Measurements from ENCODE around the gene SAMD10. TPM values are rescaled to one million over a fixed set of nuclear protein-coding genes. Genes with fewer than 3 reads are reported as not detected.

SAMD10 gene
- polyA plus RNA-seq, 4 donors = 4.2 to 12.7 (median 7.2) TPM

Other genes starting within 250 kb of the SAMD10 start
- 10 to 100 TPM in 1 of 4 donors, 1 to 10 TPM in 3; 4.0 to 14.9 (median 5.0) TPM for gene LIME1, start 243.0 kb downstream of the SAMD10 start, polyA plus RNA-seq (ENCODE audit: insufficient read length in 4 of 4)
- gene SLC2A4RG, start 239.9 kb downstream of the SAMD10 start, polyA plus RNA-seq (ENCODE audit: insufficient read length in 4 of 4) = 100 to 1,000 TPM in 1 of 4 donors, 10 to 100 TPM in 3; 65.3 to 134 (median 70.1) TPM
- 10 to 100 TPM; 16.1 to 23.2 (median 18.9) TPM for gene ZBTB46, start 148.4 kb downstream of the SAMD10 start, polyA plus RNA-seq (ENCODE audit: insufficient read length in 4 of 4)
- not detected for gene ABHD16B, start 118.1 kb downstream of the SAMD10 start, polyA plus RNA-seq (ENCODE audit: insufficient read length in 4 of 4)
- gene TPD52L2, start 114.4 kb downstream of the SAMD10 start, polyA plus RNA-seq (ENCODE audit: insufficient read length in 4 of 4) = 10 to 100 TPM; 78.5 to 99.6 (median 85.4) TPM
- 10 to 100 TPM; 23.1 to 32.3 (median 29.0) TPM for gene DNAJC5, start 84.5 kb downstream of the SAMD10 start, polyA plus RNA-seq (ENCODE audit: insufficient read length in 4 of 4)
- gene UCKL1, start 23.2 kb downstream of the SAMD10 start, polyA plus RNA-seq (ENCODE audit: insufficient read length in 4 of 4) = 10 to 100 TPM; 37.1 to 69.4 (median 43.9) TPM
- 10 to 100 TPM; 20.5 to 33.3 (median 27.9) TPM for gene ZNF512B, start 9.7 kb downstream of the SAMD10 start, polyA plus RNA-seq (ENCODE audit: insufficient read length in 4 of 4)
- 10 to 100 TPM; 60.4 to 89.4 (median 83.3) TPM for gene PRPF6, start 1.5 kb upstream of the SAMD10 start, polyA plus RNA-seq (ENCODE audit: insufficient read length in 4 of 4)
- gene C20orf204, start 56.5 kb upstream of the SAMD10 start, polyA plus RNA-seq (ENCODE audit: insufficient read length in 4 of 4) = 1 to 10 TPM in 1 of 4 donors, under 1 TPM in 3; 0.37 to 1.4 (median 0.77) TPM
- 10 to 100 TPM in 1 of 4 donors, 1 to 10 TPM in 3; 5.7 to 13.6 (median 8.1) TPM for gene SOX18, start 70.0 kb upstream of the SAMD10 start, polyA plus RNA-seq (ENCODE audit: insufficient read length in 4 of 4)
- gene TCEA2, start 83.6 kb upstream of the SAMD10 start, polyA plus RNA-seq (ENCODE audit: insufficient read length in 4 of 4) = 10 to 100 TPM; 63.9 to 97.6 (median 77.2) TPM
- gene RGS19, start 99.9 kb upstream of the SAMD10 start, polyA plus RNA-seq (ENCODE audit: insufficient read length in 4 of 4) = 1 to 10 TPM; 3.9 to 9.1 (median 6.9) TPM
- 1 to 10 TPM in 3 of 4 donors, under 1 TPM in 1; 0.64 to 1.5 (median 1.2) TPM for gene OPRL1, start 100.4 kb upstream of the SAMD10 start, polyA plus RNA-seq (ENCODE audit: insufficient read length in 4 of 4)
- under 1 TPM in 2 of 4 donors, not detected in 2; 0.17 to 0.21 TPM for gene LKAAEAR1, start 104.8 kb upstream of the SAMD10 start, polyA plus RNA-seq (ENCODE audit: insufficient read length in 4 of 4)
- gene NPBWR2, start 127.9 kb upstream of the SAMD10 start, polyA plus RNA-seq (ENCODE audit: insufficient read length in 4 of 4) = not detected
- under 1 TPM; 0.23 to 0.79 (median 0.52) TPM for gene MYT1, start 184.8 kb upstream of the SAMD10 start, polyA plus RNA-seq (ENCODE audit: insufficient read length in 4 of 4)